HG03378 (cell line): ENCODE data around the gene DTNB.
"Not testable (repeated sequence)": the region's sequence is repeated elsewhere in the genome, so short reads cannot be mapped to it uniquely, and the experiment has no call there.

Experiments
- ATAC-seq: cut with Tn5 transposase; IDR thresholded peaks from one replicate; pipeline ENCODE4 v1.9.1; 2021; ENCODE audit warnings: mild to moderate bottlenecking, moderate library complexity; ENCODE audit not compliant: unreplicated experiment

DTNB gene

GRCh38 chr2:25633801-25634200 is 39.6 kb downstream of the DTNB start:
- not testable (repeated sequence) for ATAC-seq

GRCh38 chr2:25632396-25632795 is 41.0 kb downstream of the DTNB start:
- no peak for ATAC-seq

GRCh38 chr2:25624635-25625034 is 48.7 kb downstream of the DTNB start:
- no peak for ATAC-seq

DNA sequence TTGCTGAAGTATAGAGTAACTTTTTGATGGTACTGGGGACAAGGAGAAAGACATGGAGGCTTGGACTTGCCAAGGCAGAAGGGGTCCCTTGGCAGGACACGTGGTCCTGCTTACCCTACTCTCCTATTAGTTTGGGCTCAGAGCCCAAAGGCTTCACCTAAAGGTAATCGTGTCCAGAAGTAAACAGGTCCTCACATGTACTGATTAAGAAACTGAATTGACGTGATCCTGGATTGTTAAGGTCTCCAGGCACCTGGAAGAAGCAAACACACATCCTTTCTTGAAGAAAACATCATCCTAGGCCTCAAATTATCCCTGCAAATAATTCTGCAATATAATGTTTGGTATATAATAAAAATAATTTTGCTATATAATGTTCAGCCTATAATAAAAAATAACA is 50.0 kb downstream of the DTNB start:
- ATAC-seq, result no peak

DNA sequence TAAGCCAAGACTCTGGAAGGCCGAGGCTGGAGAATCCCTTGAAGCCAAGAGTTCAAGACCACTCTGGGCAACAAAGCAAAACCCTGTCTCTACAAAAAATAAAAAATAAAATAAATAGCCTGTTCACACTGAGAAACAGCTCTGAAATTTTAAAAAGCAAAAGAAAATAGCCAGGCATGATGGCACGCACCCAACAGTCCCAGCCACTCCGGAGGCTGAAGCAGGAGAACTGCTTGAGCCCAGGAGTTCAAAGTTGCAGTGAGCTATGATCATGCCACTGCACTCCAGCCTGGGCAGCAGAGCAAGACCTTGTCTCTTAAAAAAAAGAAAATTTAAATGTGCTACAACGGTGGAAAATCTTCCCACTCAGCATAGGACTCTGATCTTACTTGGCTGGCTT is 52.7 kb downstream of the DTNB start:
- ATAC-seq, result no peak

GRCh38 chr2:25620077-25620476 is 53.3 kb downstream of the DTNB start:
- ATAC-seq, result no peak

- no peak for ATAC-seq
Measured at GRCh38 chr2:25619185-25619584, 54.2 kb downstream of the DTNB start.

- no peak for ATAC-seq
Measured at GRCh38 chr2:25618676-25619075, 54.7 kb downstream of the DTNB start.

DNA sequence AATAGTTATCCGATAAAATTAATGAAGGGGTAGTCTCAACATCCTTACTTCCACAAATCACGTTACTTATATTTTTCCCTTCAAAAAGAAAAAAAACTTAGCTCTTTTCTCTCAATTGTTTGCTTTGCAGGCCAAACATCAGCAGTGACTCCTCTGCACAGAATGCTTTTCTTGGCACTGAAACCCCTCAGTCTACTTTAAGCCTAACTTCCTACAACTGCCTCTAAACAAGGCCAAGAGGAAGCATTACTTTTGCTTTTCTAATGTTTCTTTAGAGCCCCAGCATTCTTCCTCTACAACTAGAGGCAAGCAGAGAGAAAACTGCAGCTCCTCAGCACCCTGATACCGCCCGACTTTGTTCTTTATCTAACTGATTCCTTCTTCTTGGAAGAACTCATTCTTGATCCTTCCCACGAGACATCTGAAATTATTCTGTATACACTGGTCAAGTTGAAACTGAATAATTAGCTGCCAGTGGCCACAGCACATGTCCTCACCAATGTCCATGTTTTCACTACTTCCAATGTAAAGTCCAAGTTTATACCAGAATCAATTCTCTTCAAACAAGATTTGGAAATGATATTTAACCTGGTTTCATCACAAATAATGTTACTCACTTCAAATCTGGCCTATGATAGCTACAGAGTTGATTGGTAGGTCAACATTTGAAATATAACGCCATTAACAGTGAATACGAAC is 55.3 kb downstream of the DTNB start:
- no peak for ATAC-seq

DNA sequence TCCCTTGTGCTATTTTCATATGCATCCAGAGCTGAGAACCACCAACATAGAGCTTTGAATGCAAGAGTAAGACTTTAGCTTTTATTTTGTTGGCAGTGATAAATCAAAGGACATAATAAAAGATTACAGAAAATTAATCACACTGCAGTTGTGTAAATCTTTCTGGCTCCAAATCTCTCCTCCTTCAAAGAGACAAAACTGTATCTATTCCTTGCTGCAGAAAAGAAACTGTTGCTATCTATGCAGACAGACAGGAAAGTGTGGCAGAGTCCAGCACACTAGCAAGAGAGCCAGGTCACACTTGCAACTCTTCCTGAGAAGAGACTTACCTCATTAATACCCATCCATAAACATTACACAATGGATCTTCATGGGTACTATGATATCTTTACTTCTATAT is 57.5 kb downstream of the DTNB start:
- no peak for ATAC-seq

- no peak for ATAC-seq
Measured at GRCh38 chr2:25615386-25615785, 58.0 kb downstream of the DTNB start.

DNA sequence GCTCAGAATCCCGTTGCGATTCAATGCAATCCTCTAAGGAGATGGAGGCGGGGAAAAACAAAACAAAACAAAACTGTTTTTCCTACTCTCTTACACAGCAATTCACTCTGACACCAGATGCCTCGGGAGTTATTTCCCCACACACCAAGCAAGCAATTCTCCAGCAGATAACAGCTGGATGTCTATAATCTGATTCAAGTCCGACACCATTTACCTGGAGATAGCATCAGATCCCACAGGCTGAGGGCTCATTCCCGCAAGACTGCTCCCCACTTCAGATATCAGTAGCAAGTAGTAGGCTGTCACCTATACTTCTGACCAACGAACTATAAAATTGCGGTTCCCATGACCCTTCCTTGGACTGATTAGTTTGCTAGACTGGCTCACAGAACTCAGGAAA is 58.7 kb downstream of the DTNB start:
- no peak for ATAC-seq

DNA sequence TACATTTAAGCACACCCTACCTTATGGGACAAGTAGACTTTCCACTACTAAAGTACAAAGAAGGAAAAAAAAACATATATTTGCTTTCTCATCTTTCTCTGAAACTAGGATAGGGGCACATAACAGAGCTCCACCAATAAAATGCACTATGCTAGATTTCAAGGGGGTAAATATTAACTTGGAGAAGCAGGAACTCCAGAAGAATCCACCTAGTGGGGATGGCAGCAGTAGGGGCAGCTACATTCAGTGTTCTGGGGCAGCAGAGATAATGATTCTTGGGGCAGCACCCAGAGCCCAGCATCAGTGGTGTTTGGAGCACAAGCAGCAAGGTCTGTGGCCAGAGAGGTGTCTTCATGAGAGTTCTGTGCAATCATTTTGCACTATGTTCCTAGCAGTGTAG is 64.7 kb downstream of the DTNB start:
- ATAC-seq, result no peak

DNA sequence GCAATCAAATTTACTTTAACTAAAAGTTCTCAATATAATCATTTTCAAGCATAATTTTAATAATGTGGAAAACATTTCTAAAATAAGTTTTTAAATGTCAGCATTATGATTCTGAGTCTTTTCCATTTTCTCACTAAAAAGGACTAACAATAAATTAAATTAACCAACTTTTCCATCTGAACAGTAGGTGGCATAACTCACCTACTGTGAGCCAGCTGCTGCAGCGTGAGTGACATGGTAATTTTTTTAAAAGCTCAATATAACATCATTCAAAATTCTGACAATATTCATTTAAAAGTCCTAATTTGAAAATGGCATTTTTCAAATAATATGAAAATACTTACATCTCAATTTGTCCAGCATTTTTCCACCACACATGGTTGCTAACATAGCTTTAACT is 66.5 kb downstream of the DTNB start:
- ATAC-seq, result no peak

- ATAC-seq, result no peak
Measured at GRCh38 chr2:25602333-25602723, 71.0 kb downstream of the DTNB start.

DNA sequence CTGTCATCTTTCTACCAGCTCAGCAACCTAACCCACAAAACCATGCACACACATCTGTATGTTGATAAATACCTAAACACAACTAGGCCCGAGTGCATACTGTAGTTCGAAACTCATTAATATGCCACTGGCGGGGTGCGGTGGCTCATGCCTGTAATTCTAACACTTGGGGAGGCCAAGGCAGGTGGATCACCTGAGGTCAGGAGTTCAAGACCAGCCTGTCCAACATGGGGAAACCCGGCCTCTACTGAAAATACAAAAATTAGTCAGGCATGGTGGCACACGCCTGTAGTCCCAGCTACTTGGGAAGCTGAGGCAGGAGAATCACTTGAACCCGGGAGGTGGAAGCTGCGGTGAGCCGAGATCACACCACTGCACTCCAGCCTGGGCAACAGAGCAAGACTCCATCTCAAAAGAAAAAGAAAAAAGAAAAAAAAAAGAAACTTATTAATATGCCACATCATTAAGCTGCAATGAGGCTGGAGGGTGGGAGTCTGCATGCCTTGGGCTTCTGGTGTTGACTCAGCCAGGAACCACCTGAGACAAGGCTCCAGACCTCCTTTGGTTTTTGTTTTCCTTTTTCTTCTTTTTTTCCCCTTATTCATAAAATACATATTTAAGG is 71.6 kb downstream of the DTNB start:
- not testable (repeated sequence) for ATAC-seq

DNA sequence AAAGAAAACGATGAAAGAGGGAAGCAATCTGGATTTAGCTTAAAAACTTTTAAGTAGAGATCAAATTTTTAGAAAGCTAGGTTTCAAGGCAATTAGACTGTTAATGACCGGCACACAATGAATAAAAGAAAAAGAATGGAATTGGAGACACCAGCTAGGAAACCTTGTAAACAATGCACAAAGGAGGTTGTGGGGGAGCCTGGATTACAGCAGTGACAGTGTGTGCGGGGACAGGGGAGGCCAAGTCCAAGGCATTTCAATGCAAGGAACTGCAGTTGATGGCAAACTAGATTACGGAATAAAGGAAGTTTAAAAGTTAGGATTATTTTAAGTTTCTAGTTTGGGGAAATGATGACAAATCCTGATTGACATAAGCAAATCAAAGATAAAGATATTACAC is 74.5 kb downstream of the DTNB start:
- no peak for ATAC-seq

DNA sequence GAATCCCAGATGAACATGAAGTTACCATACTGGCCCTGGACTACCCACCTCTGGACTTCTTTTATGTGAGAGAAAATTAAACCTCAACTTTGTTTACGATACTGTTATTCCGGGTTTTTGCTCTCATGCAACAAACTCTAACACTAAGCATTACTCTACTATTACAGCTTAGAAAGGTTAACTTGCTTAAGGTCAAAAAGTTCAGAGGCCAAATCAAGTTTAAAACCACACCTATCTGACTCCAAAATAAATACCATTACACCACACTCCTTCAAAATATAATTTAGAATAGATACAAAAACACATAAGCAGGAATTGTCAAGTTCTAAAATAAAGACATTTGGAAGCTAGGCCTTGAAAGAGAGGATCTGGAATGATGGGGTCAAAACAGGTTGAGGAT is 75.0 kb downstream of the DTNB start:
- no peak for ATAC-seq

DNA sequence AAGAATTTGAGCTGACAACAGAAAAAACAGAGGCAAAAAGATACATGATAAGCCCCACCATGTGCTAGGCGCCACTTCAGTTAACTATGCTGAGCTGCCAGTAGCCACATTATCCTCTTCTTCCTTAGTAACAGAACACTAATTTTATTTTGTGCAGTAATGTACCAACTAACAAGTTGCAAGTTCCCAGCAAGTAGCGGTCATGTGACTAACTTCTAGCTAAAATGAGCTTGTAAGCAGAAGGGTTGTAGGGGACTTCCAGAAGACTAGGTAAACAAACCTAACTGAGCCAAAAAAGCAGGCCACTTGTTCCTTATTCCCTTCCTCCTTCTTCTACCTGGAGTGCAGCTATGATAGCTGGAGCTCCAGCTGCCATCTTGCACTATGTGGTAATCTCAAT is 75.5 kb downstream of the DTNB start:
- ATAC-seq, result no peak

GRCh38 chr2:25596516-25597244 is 76.7 kb downstream of the DTNB start:
- no peak for ATAC-seq

DNA sequence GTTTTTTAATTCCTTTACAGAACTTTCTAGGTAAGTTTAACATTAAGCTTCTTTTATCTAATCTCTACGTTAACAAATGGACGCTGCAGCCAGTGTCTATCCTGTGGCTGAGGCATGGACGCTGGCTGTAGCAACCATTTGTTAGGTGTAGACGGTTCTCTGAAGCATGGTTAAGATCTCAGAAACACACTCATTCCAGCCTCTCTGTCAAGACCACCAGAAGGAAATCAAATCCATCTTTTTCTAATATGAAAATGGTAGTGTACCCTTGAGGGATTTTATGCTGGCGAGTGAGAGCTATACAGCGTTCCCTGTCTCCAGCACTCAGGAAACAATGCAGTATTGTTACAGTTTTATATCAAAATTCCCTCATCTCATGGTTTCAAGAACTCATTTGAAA is 78.0 kb downstream of the DTNB start:
- no peak for ATAC-seq

DNA sequence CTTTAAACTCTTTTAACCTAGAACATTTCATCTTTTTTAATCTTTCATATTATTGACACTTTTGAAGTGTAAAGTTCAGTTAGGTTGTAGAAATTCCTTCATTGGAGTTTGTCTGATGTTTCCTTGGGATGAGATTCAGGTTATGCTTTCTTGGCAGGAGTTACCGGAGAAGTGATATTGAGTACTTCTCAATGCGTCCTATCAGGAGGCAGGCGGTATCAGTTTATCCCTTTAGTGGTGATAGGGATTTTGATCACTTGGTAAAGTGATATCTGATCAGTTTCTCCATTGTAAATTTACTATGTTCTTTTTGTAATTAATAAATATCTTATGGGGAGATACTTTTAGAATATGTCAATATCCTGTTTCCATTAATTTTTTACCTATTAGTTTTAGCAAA is 78.4 kb downstream of the DTNB start:
- no peak for ATAC-seq
